Gastrocnemius medialis (tissue), 4 donors: ENCODE data around the gene SLC39A11. TPM values are rescaled to one million over a fixed set of nuclear protein-coding genes. Genes with fewer than 3 reads are reported as not detected.

ENCODE experiments used
- ATAC-seq, 2 donors: fragments of 150-250 bp; one replicate each; pipeline ENCODE4 v1.9.1; 2016
- DNase-seq, 2 donors: peaks; one replicate each; pipeline ENCODE4 v3.0.0-alpha.2; 2019
- H3K27ac ChIP-seq, 4 donors: fragments of 200-600 bp; sonication (generic); 1 replicate in 1 of 4; 2 replicates in 3 of 4; pipeline ENCODE4 v1.5.1; 2016 to 2018; ENCODE audit warnings: mild to moderate bottlenecking in 2 of 4, moderate library complexity in 1 of 4
- H3K27me3 ChIP-seq, 3 donors: fragments of 200-600 bp; sonication (generic) in 2 of 3; 1 replicate in 1 of 3; 2 replicates in 2 of 3; pipeline versions ENCODE4 v1.5.1 to v1.6.0; 2016 to 2019; ENCODE audit warnings: mild to moderate bottlenecking in 1 of 3, moderate library complexity in 1 of 3
- H3K36me3 ChIP-seq, 2 donors: fragments of 200-600 bp; sonication (generic) in 1 of 2; one replicate each; pipeline ENCODE4 v1.5.1; 2017 to 2018
- H3K4me1 ChIP-seq, 2 donors: fragments of 200-600 bp; sonication (generic) in 1 of 2; one replicate each; pipeline ENCODE4 v1.5.1; 2016 to 2017; ENCODE audit warnings: mild to moderate bottlenecking in 2 of 2
- H3K4me3 ChIP-seq, 4 donors: fragments of 200-600 bp; sonication (generic) in 3 of 4; 1 replicate in 1 of 4; 2 replicates in 3 of 4; pipeline ENCODE4 v1.5.1; 2016 to 2019; ENCODE audit warnings: mild to moderate bottlenecking in 2 of 4
- H3K9me3 ChIP-seq, 3 donors: fragments of 200-600 bp; sonication (generic) in 2 of 3; 1 replicate in 1 of 3; 2 replicates in 2 of 3; pipeline ENCODE4 v1.5.1; 2016 to 2019
- POLR2A ChIP-seq, 2 donors: fragments of 450-650 bp; IDR thresholded peaks; one replicate each; pipeline ENCODE4 v1.6.1; 2017; ENCODE audit warnings: antibody characterized with exemption in 2 of 2, mild to moderate bottlenecking in 2 of 2, moderate library complexity in 2 of 2
- in situ Hi-C, 4 donors: fragments of 200-750 bp; cut with MboI; loops; one replicate each; pipeline versions ENCODE4 v1.15.0 to v1.8.0; 2017; ENCODE audit warnings: low sequenced_read_pairs in 4 of 4
- intact Hi-C: fragments of 100-400 bp; cut with DNase I; formaldehyde crosslinking; loops from one replicate; pipeline ENCODE4 v1.15.1; 2023; ENCODE audit warnings: low total_unique reads
- total RNA-seq, 4 donors: library from RNA; depleted of rRNA; stranded (reverse); fragments of >200 nt; gene quantifications; one replicate each; pipeline versions ENCODE4 v1.1.0 to v1.2.3, GENCODE V29; 2016
- TF ChIP-seq, protein P1 (sequence below), 5 experiments: fragments of 450-650 bp in 3 of 5; fragments of 200-600 bp in 2 of 5; sonication (generic) in 2 of 5; IDR thresholded peaks in 4 of 5; conservative IDR thresholded peaks in 1 of 5; 1 replicate in 4 of 5; 2 replicates in 1 of 5; pipeline ENCODE4 v1.5.1; 2016 to 2019; ENCODE audit warnings: antibody characterized with exemption in 5 of 5, mild to moderate bottlenecking in 3 of 5, moderate library complexity in 3 of 5

The SLC39A11 gene
- total RNA-seq, 4 donors from 2014 or later: 7.6 to 28.4 (median 10.7) TPM

DNA sequence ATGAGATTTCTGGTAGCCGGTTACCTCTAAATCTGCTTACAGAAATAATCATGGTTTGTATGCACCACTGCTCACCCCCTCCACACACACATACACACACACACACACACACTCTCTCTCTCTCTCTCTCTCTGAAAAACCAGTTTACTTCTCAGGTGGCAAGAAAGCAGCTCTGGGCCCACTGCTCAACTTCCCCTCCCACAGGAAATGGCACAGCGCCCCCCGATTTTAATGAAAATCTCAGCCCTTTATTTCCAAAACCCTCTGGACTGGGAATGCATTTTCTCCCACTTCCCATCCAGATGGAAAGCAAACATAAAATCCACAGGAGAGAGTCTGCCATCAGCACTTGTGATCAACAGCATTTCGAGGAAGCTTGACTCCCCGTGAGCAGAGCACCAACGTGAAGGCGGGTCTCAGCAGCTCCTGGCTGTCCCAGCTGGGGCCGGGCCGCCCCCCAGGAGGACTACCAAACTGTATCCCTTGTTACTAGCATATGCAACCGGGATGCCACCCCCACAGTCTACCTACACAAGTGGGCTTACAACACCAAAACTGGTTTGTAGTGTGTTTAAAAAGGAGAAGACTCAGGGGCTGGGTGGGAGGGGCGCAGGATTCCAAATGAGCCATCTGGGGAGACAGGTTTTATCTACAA, 121.1 kb downstream of the SLC39A11 start:
- in situ Hi-C loops: loop anchor here in 2 of 4 donors (10.0 kb wide), 2 partner anchors 57 to 63 kb away; no protein-coding TSS in a partner anchor

DNA sequence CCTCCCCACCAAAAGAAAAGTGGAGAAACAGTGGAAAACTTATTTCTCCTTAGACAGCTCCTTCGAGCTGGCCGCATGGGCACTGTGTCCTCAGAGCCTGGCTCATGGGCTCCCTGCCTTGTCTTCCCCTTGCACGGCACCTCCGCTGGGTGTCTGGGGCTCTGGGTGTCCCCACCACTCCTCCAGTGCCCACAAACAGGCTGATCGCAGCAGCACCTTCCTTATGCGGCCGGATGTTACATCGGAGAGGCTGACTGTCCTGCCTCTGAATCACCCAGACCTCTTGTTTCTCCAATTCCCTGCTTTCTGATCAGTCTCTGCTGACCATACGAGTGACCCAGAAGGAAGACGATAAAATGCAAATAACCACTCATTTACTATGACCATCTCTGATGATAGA, 121.7 kb downstream of the SLC39A11 start:
- TF ChIP-seq, protein P1, sequence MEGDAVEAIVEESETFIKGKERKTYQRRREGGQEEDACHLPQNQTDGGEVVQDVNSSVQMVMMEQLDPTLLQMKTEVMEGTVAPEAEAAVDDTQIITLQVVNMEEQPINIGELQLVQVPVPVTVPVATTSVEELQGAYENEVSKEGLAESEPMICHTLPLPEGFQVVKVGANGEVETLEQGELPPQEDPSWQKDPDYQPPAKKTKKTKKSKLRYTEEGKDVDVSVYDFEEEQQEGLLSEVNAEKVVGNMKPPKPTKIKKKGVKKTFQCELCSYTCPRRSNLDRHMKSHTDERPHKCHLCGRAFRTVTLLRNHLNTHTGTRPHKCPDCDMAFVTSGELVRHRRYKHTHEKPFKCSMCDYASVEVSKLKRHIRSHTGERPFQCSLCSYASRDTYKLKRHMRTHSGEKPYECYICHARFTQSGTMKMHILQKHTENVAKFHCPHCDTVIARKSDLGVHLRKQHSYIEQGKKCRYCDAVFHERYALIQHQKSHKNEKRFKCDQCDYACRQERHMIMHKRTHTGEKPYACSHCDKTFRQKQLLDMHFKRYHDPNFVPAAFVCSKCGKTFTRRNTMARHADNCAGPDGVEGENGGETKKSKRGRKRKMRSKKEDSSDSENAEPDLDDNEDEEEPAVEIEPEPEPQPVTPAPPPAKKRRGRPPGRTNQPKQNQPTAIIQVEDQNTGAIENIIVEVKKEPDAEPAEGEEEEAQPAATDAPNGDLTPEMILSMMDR (IDR thresholded peaks at IDR 0.05 in 4 of 5, conservative IDR thresholded peaks at IDR 0.05 in 1 of 5): no peak
- TF ChIP-seq POLR2A (IDR thresholded peaks at IDR 0.05): no peak
- H3K27ac ChIP-seq: no peak overlapping the region
- intact Hi-C loops (no loop called here), in situ Hi-C loops (loop anchor here in 2 of 4 donors (10.0 kb wide), 2 partner anchors 56 to 64 kb away; no protein-coding TSS in a partner anchor)
- no peaks in the 10 kb centered on the region for H3K27me3 ChIP-seq
- H3K9me3 ChIP-seq: no peaks in the 10 kb centered on the region
- H3K36me3 ChIP-seq: peaks cover 0 to 3% of the 10 kb centered on the region in 2 donors
- ATAC-seq (no peak), DNase-seq (no peak)
- no peak overlapping the region for H3K4me3 ChIP-seq
- no peaks in the 10 kb centered on the region for H3K4me1 ChIP-seq

More for the DNA sequence above, 121.1 kb downstream of the SLC39A11 start:
- Histone ChIP-seq H3K4me3 (no peak overlapping the region), H3K27me3 (no peaks in the 10 kb centered on the region), H3K36me3 (peaks cover 0 to 3% of the 10 kb centered on the region in 2 donors), H3K4me1 (no peaks in the 10 kb centered on the region), H3K27ac (no peak overlapping the region), H3K9me3 (no peaks in the 10 kb centered on the region)
- no peak for DNase-seq
- no peak for ATAC-seq
- no peak for TF ChIP-seq POLR2A (IDR thresholded peaks at IDR 0.05)
- TF ChIP-seq, protein P1 (IDR thresholded peaks at IDR 0.05 in 4 of 5, conservative IDR thresholded peaks at IDR 0.05 in 1 of 5): no peak
- intact Hi-C loops: no loop called here

DNA sequence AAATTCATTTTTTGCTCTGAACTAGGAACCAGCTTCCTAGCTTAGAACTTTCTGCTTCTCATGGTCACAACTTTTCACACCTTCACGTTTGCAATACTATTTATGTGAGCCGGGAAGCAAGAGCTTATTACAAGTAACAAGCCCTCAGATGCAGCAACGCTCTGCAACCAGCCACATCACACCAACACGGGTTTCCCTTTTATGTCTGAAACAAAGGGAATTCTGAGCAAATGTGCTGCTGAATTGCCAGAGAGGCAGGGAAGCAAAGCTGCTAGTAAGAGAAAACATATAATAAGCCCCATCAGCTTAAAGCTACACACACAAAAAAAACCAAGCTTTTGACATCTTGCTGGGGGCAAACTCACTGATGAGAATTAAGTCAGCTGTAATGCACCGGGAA, 122.2 kb downstream of the SLC39A11 start:
- TF ChIP-seq, protein P1 (IDR thresholded peaks at IDR 0.05 in 4 of 5, conservative IDR thresholded peaks at IDR 0.05 in 1 of 5): no peak
- H3K27me3 ChIP-seq: no peaks in the 10 kb centered on the region
- H3K4me3 ChIP-seq: no peak overlapping the region
- H3K9me3 ChIP-seq: no peaks in the 10 kb centered on the region
- in situ Hi-C loops (loop anchor here in 2 of 4 donors (10.0 kb wide), 2 partner anchors 55 to 65 kb away; no protein-coding TSS in a partner anchor), intact Hi-C loops (no loop called here)
- ATAC-seq (no peak), DNase-seq (no peak)
- H3K27ac ChIP-seq: no peak overlapping the region
- no peaks in the 10 kb centered on the region for H3K4me1 ChIP-seq
- H3K36me3 ChIP-seq: no peaks in the 10 kb centered on the region

DNA sequence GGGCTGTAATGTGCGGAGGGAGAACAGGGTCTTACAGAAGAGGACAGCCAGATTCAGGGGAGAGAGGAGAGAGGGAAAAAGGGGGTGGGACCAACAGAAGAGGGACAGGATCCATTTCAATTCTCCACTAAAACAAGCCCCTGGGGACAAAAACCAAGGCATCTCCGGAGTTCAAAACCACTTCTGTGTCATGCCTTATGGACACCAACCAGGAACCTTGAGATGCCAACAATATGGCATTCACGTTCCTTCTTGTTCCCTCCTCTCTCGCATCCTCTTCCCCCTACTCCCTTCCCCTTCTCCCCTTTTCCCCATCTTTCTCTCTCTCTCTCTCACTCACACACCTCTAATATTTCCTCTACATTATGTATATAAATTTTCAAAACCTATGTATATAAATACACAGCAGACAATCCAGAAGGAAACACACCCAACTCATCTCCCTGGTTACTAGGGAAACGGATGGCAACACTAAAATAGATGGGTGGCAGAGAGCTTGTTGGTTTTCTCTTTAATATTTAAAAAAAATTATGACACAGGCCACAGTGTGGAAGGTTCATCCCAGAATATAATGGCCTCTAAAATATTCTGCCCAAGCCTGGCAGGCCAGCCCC, 123.1 kb downstream of the SLC39A11 start:
- in situ Hi-C loops (no loop called here), intact Hi-C loops (no loop called here)
- DNase-seq (no peak), ATAC-seq (no peak)
- Histone ChIP-seq H3K9me3 (no peaks in the 10 kb centered on the region), H3K36me3 (no peaks in the 10 kb centered on the region), H3K4me1 (no peaks in the 10 kb centered on the region), H3K4me3 (no peak overlapping the region), H3K27ac (no peak overlapping the region), H3K27me3 (no peaks in the 10 kb centered on the region)
- TF ChIP-seq, protein P1 (IDR thresholded peaks at IDR 0.05 in 4 of 5, conservative IDR thresholded peaks at IDR 0.05 in 1 of 5): no peak
- no peak for TF ChIP-seq POLR2A (IDR thresholded peaks at IDR 0.05)
